IMR-90 (cell line): Measurements from ENCODE around the gene SYNPO2. TPM values are rescaled to one million over a fixed set of nuclear protein-coding genes. Genes with fewer than 3 reads are reported as not detected.

Experiments used
- ATAC-seq: fragments of 200-7000 bp; cut with Tn5 transposase; 2 replicates; pipeline ENCODE4 v1.9.1; 2020; ENCODE audit warnings: low read depth, mild to moderate bottlenecking, moderate library complexity
- BruUV-seq: library from RNA; stranded (reverse); fragments of 400-500 nt; replicated peaks from 2 replicates; lab custom pipeline; 2021; lab: Mats Ljungman, UMichigan
- CTCF ChIA-PET: fragments of 300-600 bp; formaldehyde crosslinking; extraction: SDS; loops from one replicate; lab custom pipeline; 2021; ENCODE audit warnings: antibody characterized with exemption; lab: Yijun Ruan, JAX
- POLR2A ChIA-PET: fragments of 300-600 bp; sonication (Branson Sonifier 250); formaldehyde crosslinking; loops from one replicate; lab custom pipeline; 2022; ENCODE audit warnings: antibody characterized with exemption; ENCODE audit not compliant: unreplicated experiment; lab: Charles Lee
- DNase-seq: peaks from one replicate; pipeline ENCODE4 v3.0.0; 2013
- H2AFZ ChIP-seq: replicated peaks from 2 replicates; pipeline ENCODE3; 2013; ENCODE audit warnings: low read length, mild to moderate bottlenecking; ENCODE audit not compliant: poor library complexity
- H2AK5ac ChIP-seq: 2 replicates; pipeline ENCODE4 v1.6.1; 2013; ENCODE audit warnings: low read depth, low read length, inconsistent platforms
- H2AK9ac ChIP-seq: replicated peaks from 2 replicates; pipeline ENCODE3; 2013; ENCODE audit warnings: mild to moderate bottlenecking, low read depth, low read length, moderate library complexity; ENCODE audit not compliant: poor library complexity
- H2BK120ac ChIP-seq: 2 replicates; pipeline ENCODE4 v1.6.1; 2013; ENCODE audit warnings: low read depth, low read length, inconsistent platforms
- H2BK15ac ChIP-seq: 3 replicates; pipeline ENCODE4 v1.6.1; 2013; ENCODE audit warnings: low read depth, low read length, inconsistent platforms
- H2BK20ac ChIP-seq: 2 replicates; pipeline ENCODE4 v1.6.1; 2013; ENCODE audit warnings: low read depth, mild to moderate bottlenecking, inconsistent platforms, low read length, moderate library complexity
- H2BK5ac ChIP-seq: 2 replicates; pipeline ENCODE4 v1.6.1; 2013; ENCODE audit warnings: mild to moderate bottlenecking, low read depth, low read length, inconsistent platforms; ENCODE audit not compliant: poor library complexity, severe bottlenecking
- H3K14ac ChIP-seq: replicated peaks from 2 replicates; pipeline ENCODE4 v1.6.1; 2013; ENCODE audit warnings: low read depth, low read length, inconsistent platforms
- H3K18ac ChIP-seq: 2 replicates; pipeline ENCODE4 v1.6.1; 2013; ENCODE audit warnings: low read depth, low read length, control low read depth
- H3K23ac ChIP-seq: 2 replicates; pipeline ENCODE4 v1.6.1; 2013; ENCODE audit warnings: low read depth, low read length, inconsistent platforms
- H3K27ac ChIP-seq: 2 replicates; pipeline ENCODE4 v1.5.1; 2013; ENCODE audit warnings: mild to moderate bottlenecking, control low read depth, low read length; ENCODE audit not compliant: insufficient read depth
- H3K27me3 ChIP-seq: 2 replicates; pipeline ENCODE4 v1.6.1; 2013; ENCODE audit warnings: low read length; ENCODE audit not compliant: control insufficient read depth, insufficient read depth
- H3K36me3 ChIP-seq: 2 replicates; pipeline ENCODE4 v1.6.1; 2013; ENCODE audit warnings: low read length, mixed read lengths; ENCODE audit not compliant: control insufficient read depth, insufficient read depth
- H3K4ac ChIP-seq: 2 replicates; pipeline ENCODE4 v1.6.1; 2013; ENCODE audit warnings: low read depth, low read length, inconsistent platforms
- H3K4me1 ChIP-seq: 2 replicates; pipeline ENCODE4 v1.6.1; 2013; ENCODE audit warnings: low read length, mixed read lengths; ENCODE audit not compliant: control insufficient read depth, insufficient read depth
- H3K4me2 ChIP-seq: 2 replicates; pipeline ENCODE4 v1.6.1; 2013; ENCODE audit warnings: low read depth, mild to moderate bottlenecking, control low read depth, low read length, moderate library complexity
- H3K4me3 ChIP-seq: 2 replicates; pipeline ENCODE4 v1.5.1; 2013; ENCODE audit warnings: low read depth, mild to moderate bottlenecking, control low read depth, low read length, moderate library complexity; ENCODE audit not compliant: insufficient read depth
- H3K56ac ChIP-seq: 2 replicates; pipeline ENCODE4 v1.6.1; 2013; ENCODE audit warnings: low read length, inconsistent platforms; ENCODE audit not compliant: insufficient read depth; ENCODE audit errors: extremely low read depth
- H3K79me1 ChIP-seq, 2 experiments: 2 replicates each; pipeline ENCODE4 v1.6.1; 2013; ENCODE audit warnings: low read length in 2 of 2, inconsistent platforms in 1 of 2, low read depth in 1 of 2
- H3K9ac ChIP-seq: 2 replicates; pipeline ENCODE4 v1.6.1; 2013; ENCODE audit warnings: low read depth, low read length, control low read depth
- H3K9me1 ChIP-seq: 2 replicates; pipeline ENCODE4 v1.6.1; 2013; ENCODE audit warnings: low read length, inconsistent platforms; ENCODE audit not compliant: insufficient read depth
- H3K9me3 ChIP-seq: 2 replicates; pipeline ENCODE4 v1.6.1; 2013; ENCODE audit warnings: low read length; ENCODE audit not compliant: control insufficient read depth, insufficient read depth
- H4K20me1 ChIP-seq: 2 replicates; pipeline ENCODE4 v1.6.1; 2013; ENCODE audit warnings: low read length, inconsistent platforms; ENCODE audit not compliant: insufficient read depth
- H4K5ac ChIP-seq: 2 replicates; pipeline ENCODE4 v1.6.1; 2013; ENCODE audit warnings: mild to moderate bottlenecking, low read depth, low read length, control low read depth
- H4K8ac ChIP-seq, 2 experiments: 2 replicates each; pipeline ENCODE4 v1.6.1; 2013; ENCODE audit warnings: low read depth in 2 of 2, low read length in 2 of 2, control low read depth in 1 of 2, inconsistent platforms in 1 of 2
- H4K91ac ChIP-seq: 2 replicates; pipeline ENCODE4 v1.6.1; 2013; ENCODE audit warnings: low read depth, low read length, inconsistent platforms; ENCODE audit not compliant: insufficient read depth
- BHLHE40 ChIP-seq: fragments of 150-350 bp; IDR thresholded peaks from 2 replicates; pipeline ENCODE4 v1.6.1; 2016; ENCODE audit warnings: mild to moderate bottlenecking, low read depth, low read length
- CEBPB ChIP-seq: IDR thresholded peaks from 2 replicates; pipeline ENCODE4 v1.6.1; 2012; ENCODE audit warnings: low read depth, low read length, improper control_type of control experiment
- CHD1 ChIP-seq: IDR thresholded peaks from 2 replicates; pipeline ENCODE4 v1.6.1; 2012; ENCODE audit warnings: low read depth, low read length, improper control_type of control experiment
- ELK1 ChIP-seq: fragments of 150-350 bp; IDR thresholded peaks from 2 replicates; pipeline ENCODE4 v1.6.1; 2016; ENCODE audit warnings: low read depth, mild to moderate bottlenecking, low read length, moderate library complexity, borderline replicate concordance
- FOS ChIP-seq: fragments of 150-350 bp; IDR thresholded peaks from 2 replicates; pipeline ENCODE4 v1.6.1; 2016; ENCODE audit warnings: low read depth, low read length
- MAFK ChIP-seq: IDR thresholded peaks from 2 replicates; pipeline ENCODE4 v1.6.1; 2012; ENCODE audit warnings: low read depth, low read length, improper control_type of control experiment
- MAZ ChIP-seq: IDR thresholded peaks from 2 replicates; pipeline ENCODE4 v1.6.1; 2012; ENCODE audit warnings: low read depth, mild to moderate bottlenecking, low read length, improper control_type of control experiment, moderate library complexity, borderline replicate concordance
- MXI1 ChIP-seq: IDR thresholded peaks from 2 replicates; pipeline ENCODE4 v1.6.1; 2012; ENCODE audit warnings: low read depth, mild to moderate bottlenecking, low read length, moderate library complexity, borderline replicate concordance
- NFE2L2 ChIP-seq: fragments of 150-350 bp; IDR thresholded peaks from 2 replicates; pipeline ENCODE4 v1.6.1; 2016; ENCODE audit warnings: low read depth, mild to moderate bottlenecking, low read length
- POLR2A ChIP-seq: IDR thresholded peaks from 2 replicates; pipeline ENCODE4 v1.6.1; 2012; ENCODE audit warnings: mild to moderate bottlenecking, low read depth, low read length
- RAD21 ChIP-seq: IDR thresholded peaks from 2 replicates; pipeline ENCODE4 v1.6.1; 2012; ENCODE audit warnings: low read length, improper control_type of control experiment
- RCOR1 ChIP-seq: IDR thresholded peaks from 2 replicates; pipeline ENCODE4 v1.6.1; 2012; ENCODE audit warnings: mild to moderate bottlenecking, low read length, improper control_type of control experiment; ENCODE audit not compliant: insufficient replicate concordance
- RFX5 ChIP-seq: IDR thresholded peaks from 2 replicates; pipeline ENCODE4 v1.8.0; 2012; ENCODE audit warnings: low read depth, mild to moderate bottlenecking, low read length, moderate library complexity
- SMC3 ChIP-seq: fragments of 150-350 bp; IDR thresholded peaks from 2 replicates; pipeline ENCODE4 v1.6.1; 2016; ENCODE audit warnings: low read depth, mild to moderate bottlenecking, antibody characterized with exemption, low read length, moderate library complexity
- USF2 ChIP-seq: fragments of 150-350 bp; IDR thresholded peaks from 2 replicates; pipeline ENCODE4 v1.6.1; 2017; ENCODE audit warnings: mild to moderate bottlenecking, antibody characterized with exemption, low read length, low read depth
- WGBS, 2 experiments: methylation state at CpG; one replicate each; pipeline versions ENCODE4 v1.1.5 to v1.1.7; 2013; ENCODE audit warnings: missing lambda C conversion rate in 2 of 2; ENCODE audit not compliant: insufficient read length in 1 of 2; ENCODE audit errors: extremely low coverage in 2 of 2; 5-methylcytosine and 5-hydroxymethylcytosine counted together
- dilution Hi-C: fragments of 300-500 bp; cut with HindIII; formaldehyde crosslinking; loops from one replicate; pipeline ENCODE4 v1.14.3; 2018; ENCODE audit warnings: low sequenced_read_pairs; ENCODE audit not compliant: unreplicated experiment
- in situ Hi-C: fragments of 300-500 bp; cut with MboI; formaldehyde crosslinking; loops from 3 replicates; pipeline ENCODE4 v1.14.3; 2019; ENCODE audit warnings: low sequenced_read_pairs, inconsistent platforms, mixed read lengths
- intact Hi-C: fragments of 100-400 bp; cut with micrococcal nuclease; formaldehyde crosslinking; loops from 2 replicates; pipeline ENCODE4 v1.10.0; 2022
- polyA plus RNA-seq, 3 experiments: library from polyadenylated mRNA; depleted of rRNA; stranded (reverse); fragments of >200 nt; gene quantifications; 2 replicates each; pipeline ENCODE4 v1.2.3, GENCODE V29; 2012; ENCODE audit warnings: low replicate concordance in 1 of 3
- total RNA-seq: library from RNA; depleted of rRNA; stranded (reverse); fragments of >200 nt; gene quantifications from 2 replicates; pipeline ENCODE4 v1.2.3, GENCODE V29; 2012
- TF ChIP-seq, protein P1 (sequence below): conservative IDR thresholded peaks from 2 replicates; pipeline ENCODE4 v1.5.1; 2012; ENCODE audit warnings: mild to moderate bottlenecking, low read depth, low read length, improper control_type of control experiment

The SYNPO2 gene
- total and polyA plus RNA-seq, 2 of the 4 experiments (the other 2 are of a cell fraction): 0.99 to 1.8 TPM

DNA sequence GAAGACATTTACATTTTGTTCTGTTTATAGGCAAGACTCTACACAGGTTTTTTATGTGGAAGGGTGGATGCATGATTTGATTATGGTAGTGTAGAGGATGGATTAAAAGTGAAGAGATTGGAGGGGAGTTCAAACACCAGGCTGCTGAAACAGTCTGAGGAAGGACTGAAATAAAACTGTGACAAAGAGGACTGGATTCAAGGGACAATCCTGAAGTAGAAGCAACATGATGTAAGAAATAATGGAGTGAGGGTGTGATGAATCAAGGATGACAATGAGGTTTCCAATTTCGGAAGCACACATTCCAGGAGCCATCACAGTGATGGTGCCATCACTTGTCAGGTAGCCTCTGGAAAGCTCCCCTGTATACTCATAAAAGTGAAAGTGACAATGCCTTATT lies 103.5 kb downstream of the SYNPO2 start:
- WGBS, 2 experiments: no CpG with 5 or more reads among the region's 1 CpG
- H3K27ac ChIP-seq: no peak overlapping the region
- no peaks in the 10 kb centered on the region for H3K36me3 ChIP-seq
- H2BK15ac ChIP-seq: peak overlapping the region; percentile 98
- CTCF ChIA-PET: no interaction called here
- H3K4ac ChIP-seq: peak overlapping the region; percentile 84
- peak overlapping the region; percentile 84 to 87 for H4K8ac ChIP-seq
- in situ Hi-C loops (no loop called here), intact Hi-C loops (no loop called here), dilution Hi-C loops (no loop called here)
- peak overlapping the region; percentile 81 for H4K5ac ChIP-seq
- H3K4me1 ChIP-seq: peaks cover 25% of the 10 kb centered on the region
- 0 out of 2 replicates have a peak, but pooled peaks cover 3% of the 10 kb centered on the region for H3K9me1 ChIP-seq
- no peak overlapping the region for H3K9ac ChIP-seq
- H2BK20ac ChIP-seq: peak overlapping the region; percentile 92
- no peaks in the 10 kb centered on the region for H4K20me1 ChIP-seq
- H3K79me1 ChIP-seq: no peaks in the 10 kb centered on the region
- no peaks in the 10 kb centered on the region for H3K9me3 ChIP-seq
- 0 out of 2 replicates have a peak overlapping the region, but pooled peaks have one; percentile 1 for H3K56ac ChIP-seq
- H2BK5ac ChIP-seq: peak overlapping the region; percentile 72
- H3K23ac ChIP-seq: peak overlapping the region; percentile 54; the same call in 1 of the 2 replicates
- TF ChIP-seq CEBPB (no peak), NFE2L2 (no peak), RCOR1 (no peak), SMC3 (no peak), FOS (no peak), MXI1 (no peak), USF2 (no peak), RFX5 (no peak), RAD21 (no peak), ELK1 (no peak), CHD1 (no peak), POLR2A (no peak), MAZ (no peak), MAFK (no peak), BHLHE40 (no peak)
- TF ChIP-seq, protein P1, sequence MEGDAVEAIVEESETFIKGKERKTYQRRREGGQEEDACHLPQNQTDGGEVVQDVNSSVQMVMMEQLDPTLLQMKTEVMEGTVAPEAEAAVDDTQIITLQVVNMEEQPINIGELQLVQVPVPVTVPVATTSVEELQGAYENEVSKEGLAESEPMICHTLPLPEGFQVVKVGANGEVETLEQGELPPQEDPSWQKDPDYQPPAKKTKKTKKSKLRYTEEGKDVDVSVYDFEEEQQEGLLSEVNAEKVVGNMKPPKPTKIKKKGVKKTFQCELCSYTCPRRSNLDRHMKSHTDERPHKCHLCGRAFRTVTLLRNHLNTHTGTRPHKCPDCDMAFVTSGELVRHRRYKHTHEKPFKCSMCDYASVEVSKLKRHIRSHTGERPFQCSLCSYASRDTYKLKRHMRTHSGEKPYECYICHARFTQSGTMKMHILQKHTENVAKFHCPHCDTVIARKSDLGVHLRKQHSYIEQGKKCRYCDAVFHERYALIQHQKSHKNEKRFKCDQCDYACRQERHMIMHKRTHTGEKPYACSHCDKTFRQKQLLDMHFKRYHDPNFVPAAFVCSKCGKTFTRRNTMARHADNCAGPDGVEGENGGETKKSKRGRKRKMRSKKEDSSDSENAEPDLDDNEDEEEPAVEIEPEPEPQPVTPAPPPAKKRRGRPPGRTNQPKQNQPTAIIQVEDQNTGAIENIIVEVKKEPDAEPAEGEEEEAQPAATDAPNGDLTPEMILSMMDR: no peak
- no peak for DNase-seq
- peak overlapping the region; percentile 81 for H2AK5ac ChIP-seq
- H2BK120ac ChIP-seq: peak overlapping the region; percentile 93
- H3K27me3 ChIP-seq: no peaks in the 10 kb centered on the region
- BruUV-seq: no TSS peak
- H3K18ac ChIP-seq: peak overlapping the region; percentile 94
- H4K91ac ChIP-seq: peak overlapping the region; percentile 88
- H3K4me3 ChIP-seq: no peak overlapping the region
- H2AK9ac ChIP-seq: no peak overlapping the region
- no peak overlapping the region for H3K4me2 ChIP-seq
- POLR2A ChIA-PET: no interaction called here
- H2AFZ ChIP-seq: no peak overlapping the region
- peak overlapping the region; percentile 77 for H3K14ac ChIP-seq
- ATAC-seq: no peak
